ENCODE results near the gene ENDOG. TPM values are rescaled to one million over a fixed set of nuclear protein-coding genes. Genes with fewer than 3 reads are reported as not detected.

ENDOG gene
- total RNA-seq, 2 donors from 2014 or later: 29.9 to 87.2 TPM

- no peak for DNase-seq (ENCODE audit: low spot score)
- no peaks in the 10 kb centered on the region for H3K27me3 ChIP-seq (replicated peaks; ENCODE audit: insufficient read depth)
- no peaks in the 10 kb centered on the region for H3K9me3 ChIP-seq
- H3K4me3 ChIP-seq: no peak overlapping the region
- 90% methylated on average over 22 of the region's 22 CpGs for WGBS
- TF ChIP-seq, protein P1, sequence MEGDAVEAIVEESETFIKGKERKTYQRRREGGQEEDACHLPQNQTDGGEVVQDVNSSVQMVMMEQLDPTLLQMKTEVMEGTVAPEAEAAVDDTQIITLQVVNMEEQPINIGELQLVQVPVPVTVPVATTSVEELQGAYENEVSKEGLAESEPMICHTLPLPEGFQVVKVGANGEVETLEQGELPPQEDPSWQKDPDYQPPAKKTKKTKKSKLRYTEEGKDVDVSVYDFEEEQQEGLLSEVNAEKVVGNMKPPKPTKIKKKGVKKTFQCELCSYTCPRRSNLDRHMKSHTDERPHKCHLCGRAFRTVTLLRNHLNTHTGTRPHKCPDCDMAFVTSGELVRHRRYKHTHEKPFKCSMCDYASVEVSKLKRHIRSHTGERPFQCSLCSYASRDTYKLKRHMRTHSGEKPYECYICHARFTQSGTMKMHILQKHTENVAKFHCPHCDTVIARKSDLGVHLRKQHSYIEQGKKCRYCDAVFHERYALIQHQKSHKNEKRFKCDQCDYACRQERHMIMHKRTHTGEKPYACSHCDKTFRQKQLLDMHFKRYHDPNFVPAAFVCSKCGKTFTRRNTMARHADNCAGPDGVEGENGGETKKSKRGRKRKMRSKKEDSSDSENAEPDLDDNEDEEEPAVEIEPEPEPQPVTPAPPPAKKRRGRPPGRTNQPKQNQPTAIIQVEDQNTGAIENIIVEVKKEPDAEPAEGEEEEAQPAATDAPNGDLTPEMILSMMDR (IDR thresholded peaks at IDR 0.05): no peak
- TF ChIP-seq POLR2AphosphoS5 (IDR thresholded peaks at IDR 0.05) (no peak), POLR2A (IDR thresholded peaks at IDR 0.05) (no peak)
- H3K27ac ChIP-seq: peak overlapping the region in 1 of 2 donors; percentile 67
- H3K4me1 ChIP-seq (replicated peaks): peaks cover 11% of the 10 kb centered on the region
- intact Hi-C loops (cut with DNase I): no loop called here
- H3K36me3 ChIP-seq: peaks cover 0 to 4% of the 10 kb centered on the region in 2 donors
Measured at GRCh38 chr9:128822407-128823042, 4.2 kb downstream of the ENDOG start.

DNA sequence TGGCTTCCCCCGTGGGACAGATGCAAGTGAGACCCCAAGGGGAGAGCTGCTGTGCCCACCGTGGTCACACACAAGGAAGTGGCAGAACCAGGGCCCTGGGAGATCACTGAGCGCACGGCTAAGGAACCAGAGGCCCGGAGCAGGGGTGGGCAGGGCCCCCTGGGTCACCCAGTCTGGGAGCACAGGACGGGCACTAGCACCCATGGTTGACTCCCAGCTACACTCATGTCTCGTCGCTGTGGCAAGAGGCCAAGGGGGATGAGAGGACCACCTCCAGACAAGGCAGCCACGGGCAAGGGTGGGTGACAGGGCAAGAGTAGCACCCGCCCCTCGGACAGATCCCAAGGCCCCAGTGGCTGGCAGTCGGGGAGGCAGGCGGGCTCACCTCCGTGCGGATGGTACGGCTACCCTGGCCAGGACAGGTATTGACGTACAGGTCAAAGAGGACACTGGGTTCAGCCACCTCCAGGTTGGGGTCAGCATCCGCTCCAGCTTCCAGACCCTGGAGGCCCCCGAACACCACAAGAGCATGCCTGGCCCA is 5.1 kb downstream of the ENDOG start:
- TF ChIP-seq POLR2AphosphoS5 (IDR thresholded peaks at IDR 0.05) (no peak), POLR2A (IDR thresholded peaks at IDR 0.05) (no peak)
- TF ChIP-seq, protein P1 (IDR thresholded peaks at IDR 0.05): no peak
- Histone ChIP-seq H3K4me1 (replicated peaks) (peaks cover 11% of the 10 kb centered on the region), H3K27me3 (replicated peaks; ENCODE audit: insufficient read depth) (no peaks in the 10 kb centered on the region), H3K36me3 (peaks cover 0 to 4% of the 10 kb centered on the region in 2 donors), H3K9me3 (no peaks in the 10 kb centered on the region), H3K27ac (peak overlapping the region in 1 of 2 donors; percentile 67), H3K4me3 (no peak overlapping the region)
- DNase-seq (ENCODE audit: low spot score): no peak
- 85% methylated on average over 19 of the region's 19 CpGs for WGBS
- intact Hi-C loops (cut with DNase I): no loop called here

- peaks cover 0 to 4% of the 10 kb centered on the region in 2 donors for H3K36me3 ChIP-seq
- peaks cover 11% of the 10 kb centered on the region for H3K4me1 ChIP-seq (replicated peaks)
- H3K4me3 ChIP-seq: no peak overlapping the region
- WGBS: 69% methylated on average over 12 of the region's 12 CpGs
- no peaks in the 10 kb centered on the region for H3K27me3 ChIP-seq (replicated peaks; ENCODE audit: insufficient read depth)
- DNase-seq (ENCODE audit: low spot score): peak; percentile 57
- H3K27ac ChIP-seq: peak overlapping the region in 1 of 2 donors; percentile 67
- intact Hi-C loops (cut with DNase I): no loop called here
- TF ChIP-seq POLR2AphosphoS5 (IDR thresholded peaks at IDR 0.05): peak; percentile 5
- TF ChIP-seq, protein P1 (IDR thresholded peaks at IDR 0.05): no peak
- no peaks in the 10 kb centered on the region for H3K9me3 ChIP-seq
Measured at GRCh38 chr9:128823903-128824406, 5.7 kb downstream of the ENDOG start.

DNA sequence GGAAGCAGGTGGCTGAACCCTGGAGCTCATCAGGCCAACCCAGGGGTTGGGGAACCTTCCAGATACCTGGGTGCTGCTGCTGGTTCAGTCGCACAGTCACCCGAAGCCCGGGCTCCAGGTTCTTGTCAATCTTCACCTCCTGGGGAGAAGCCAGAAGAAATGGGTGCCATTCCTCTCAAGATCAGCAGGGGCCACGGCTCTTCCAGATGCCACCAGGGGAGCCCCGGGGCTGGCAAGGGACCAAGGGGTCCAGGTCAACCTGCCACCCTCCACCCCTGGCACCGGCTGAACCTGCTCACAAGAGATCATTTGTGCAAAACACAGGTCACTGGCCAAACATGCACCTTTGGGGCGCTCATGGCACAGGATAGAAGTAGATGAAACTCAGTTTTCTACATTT is 6.6 kb downstream of the ENDOG start:
- peaks cover 0 to 4% of the 10 kb centered on the region in 2 donors for H3K36me3 ChIP-seq
- intact Hi-C loops (cut with DNase I): no loop called here
- TF ChIP-seq POLR2A (IDR thresholded peaks at IDR 0.05): no peak
- TF ChIP-seq, protein P1 (IDR thresholded peaks at IDR 0.05): no peak
- TF ChIP-seq POLR2AphosphoS5 (IDR thresholded peaks at IDR 0.05): no peak
- no peak for DNase-seq (ENCODE audit: low spot score)
- WGBS: 87% methylated on average over 7 of the region's 7 CpGs
- no peaks in the 10 kb centered on the region for H3K9me3 ChIP-seq
- peak overlapping the region; percentile 23 to 67 for H3K27ac ChIP-seq
- no peak overlapping the region for H3K4me3 ChIP-seq
- H3K27me3 ChIP-seq (replicated peaks; ENCODE audit: insufficient read depth): no peaks in the 10 kb centered on the region
- H3K4me1 ChIP-seq (replicated peaks): peaks cover 11% of the 10 kb centered on the region
